K562 (cell line): Measurements from ENCODE around the gene RTL10. TPM values are rescaled to one million over a fixed set of nuclear protein-coding genes. Genes with fewer than 3 reads are reported as not detected.

Experiments used
- ETV1 ChIP-seq: fragments of 450-650 bp; conservative IDR thresholded peaks from 2 replicates; pipeline ENCODE4 v1.6.1; 2016; ENCODE audit warnings: missing genetic modification characterization, control low read depth, low read depth, missing compliant biosample characterization
- FOXK2 ChIP-seq, 2 experiments: fragments of 450-650 bp; IDR thresholded peaks in 1 of 2; conservative IDR thresholded peaks in 1 of 2; 2 replicates each; pipeline ENCODE4 v1.6.1; 2016; ENCODE audit warnings: low read depth in 2 of 2, mild to moderate bottlenecking in 1 of 2
- HDAC6 ChIP-seq: IDR thresholded peaks from 2 replicates; pipeline ENCODE4 v1.6.1; 2012; ENCODE audit warnings: low read depth, mild to moderate bottlenecking, control low read depth, inconsistent platforms, low read length, moderate library complexity
- KLF6 ChIP-seq: fragments of 250-450 bp; sonication (Bioruptor Pico); IDR thresholded peaks from 2 replicates; pipeline ENCODE4 v1.4.0; 2020; ENCODE audit warnings: mild to moderate bottlenecking, moderate library complexity, borderline replicate concordance
- MAZ ChIP-seq, 2 experiments: fragments of 450-650 bp in 1 of 2; sonication (generic) in 1 of 2; formaldehyde crosslinking; IDR thresholded peaks in 1 of 2; conservative IDR thresholded peaks in 1 of 2; 2 replicates each; pipeline versions ENCODE4 v1.4.0 to v1.5.0; 2020; ENCODE audit warnings: mild to moderate bottlenecking in 1 of 2, missing genetic modification reagents in 1 of 2
- NEUROD1 ChIP-seq: fragments of 150-350 bp; IDR thresholded peaks from 2 replicates; pipeline ENCODE4 v1.6.1; 2014; ENCODE audit warnings: borderline replicate concordance, low read length, low read depth; ENCODE audit not compliant: partially characterized antibody
- NFIC ChIP-seq: fragments of 450-650 bp; IDR thresholded peaks from 2 replicates; pipeline ENCODE4 v1.6.1; 2017; ENCODE audit warnings: mild to moderate bottlenecking, inconsistent platforms
- PCBP1 ChIP-seq: fragments of 200-400 bp; formaldehyde crosslinking; IDR thresholded peaks from 2 replicates; pipeline ENCODE4 v1.6.1; 2018; ENCODE audit warnings: mild to moderate bottlenecking, low read depth, low read length; ENCODE audit not compliant: poor library complexity, severe bottlenecking
- POLR3A ChIP-seq: IDR thresholded peaks from 2 replicates; pipeline ENCODE4 v1.6.1; 2011; ENCODE audit warnings: borderline replicate concordance, mild to moderate bottlenecking, moderate library complexity; ENCODE audit not compliant: insufficient read length, insufficient read depth; ENCODE audit errors: extremely low read depth
- SUPT5H ChIP-seq: fragments of 450-650 bp; IDR thresholded peaks from 2 replicates; pipeline ENCODE4 v1.6.1; 2016
- TAL1 ChIP-seq: fragments of 450-650 bp; IDR thresholded peaks from 2 replicates; pipeline ENCODE4 v1.6.1; 2016; ENCODE audit warnings: mild to moderate bottlenecking
- ZC3H11A ChIP-seq: IDR thresholded peaks from 2 replicates; pipeline ENCODE4 v1.6.1; 2012; ENCODE audit warnings: low read depth, low read length, improper control_type of control experiment
- ZNF224 ChIP-seq: sonication (generic); formaldehyde crosslinking; IDR thresholded peaks from 2 replicates; pipeline ENCODE4 v1.8.0; 2022; ENCODE audit warnings: mild to moderate bottlenecking, missing genetic modification reagents
- ZNF695 ChIP-seq: fragments of 450-650 bp; formaldehyde crosslinking; IDR thresholded peaks from 2 replicates; pipeline ENCODE4 v1.4.0; 2020; ENCODE audit warnings: mild to moderate bottlenecking, moderate library complexity
- polyA plus RNA-seq, 8 experiments: library from polyadenylated mRNA; depleted of rRNA in 4 of 8; stranded (reverse) in 5 of 8; unstranded in 3 of 8; fragments of >200 nt; fragmentation: Nextera tagmentation in 2 of 8; fragmentation: Illumina TruSeq in 1 of 8; extraction: Ambion mirVana in 2 of 8; extraction: Trizol in 1 of 8; gene quantifications; 2 replicates each; pipeline versions ENCODE4 v1.2.1 to v1.2.3, GENCODE V29; 2011 to 2014; ENCODE audit warnings: inconsistent platforms in 1 of 8, missing spikeins in 1 of 8
- total RNA-seq, 7 experiments: library from RNA; depleted of rRNA in 6 of 7; stranded (reverse); fragments of >200 nt in 6 of 7; fragmentation: Illumina TruSeq in 2 of 7; extraction: Trizol in 2 of 7; gene quantifications; 2 replicates each; pipeline versions ENCODE4 v1.2.1 to v1.2.3, GENCODE V29; 2011 to 2021; ENCODE audit warnings: low replicate concordance in 1 of 7
- TF ChIP-seq, protein P1 (sequence below), 2 experiments: fragments of 450-650 bp; IDR thresholded peaks; 2 replicates each; pipeline ENCODE4 v1.6.1; 2016
- TF ChIP-seq, protein P2 (sequence below), 2 experiments: fragments of 450-650 bp in 1 of 2; sonication (generic) in 1 of 2; formaldehyde crosslinking; conservative IDR thresholded peaks; 2 replicates each; pipeline versions ENCODE4 v1.4.0 to v1.8.1; 2020 to 2022; ENCODE audit warnings: mild to moderate bottlenecking in 1 of 2, missing genetic modification reagents in 1 of 2
- TF ChIP-seq, protein P3 (sequence below): fragments of 450-650 bp; IDR thresholded peaks from 2 replicates; pipeline ENCODE4 v1.6.1; 2016; ENCODE audit warnings: missing biosample characterization, missing genetic modification characterization

The RTL10 gene
- total and polyA plus RNA-seq, 9 of the 15 experiments (the other 6 are each of a cell fraction or from before 2014, with no cell fraction given), result 19.8 to 75.5 (median 32.5) TPM

DNA sequence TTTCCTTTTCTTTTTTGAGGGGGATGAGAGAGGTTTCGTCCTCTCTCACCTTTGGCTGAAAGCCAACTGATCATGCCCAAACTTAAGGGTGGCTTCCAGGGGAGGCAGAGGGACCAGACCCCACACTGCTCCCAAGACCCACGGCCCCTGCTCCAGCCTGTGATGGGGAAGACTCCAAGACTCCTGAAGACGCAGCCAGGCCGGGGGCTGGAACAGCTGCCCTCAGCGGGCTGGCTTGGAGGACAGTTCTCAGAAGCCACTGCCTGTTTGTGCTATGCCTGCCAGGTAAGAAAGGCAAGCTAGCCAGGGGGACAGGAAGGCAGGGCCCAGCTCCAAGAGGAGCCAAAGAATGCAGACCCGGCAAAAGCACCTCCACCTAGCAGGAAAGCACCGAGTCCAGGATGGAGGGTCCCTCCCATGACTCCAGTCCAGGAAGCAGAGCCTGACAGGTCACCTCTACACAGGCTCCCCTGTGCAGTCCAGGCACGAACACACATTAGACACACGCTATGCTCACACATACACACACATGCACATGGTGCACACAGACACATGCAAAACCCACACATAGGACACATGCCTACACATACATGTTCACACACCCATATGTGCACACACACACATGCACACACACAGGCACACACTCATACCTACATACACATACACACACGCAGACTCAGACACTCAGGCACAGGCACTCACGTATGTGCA, 31.3 kb downstream of the RTL10 start (continued):
- TF ChIP-seq, protein P1, sequence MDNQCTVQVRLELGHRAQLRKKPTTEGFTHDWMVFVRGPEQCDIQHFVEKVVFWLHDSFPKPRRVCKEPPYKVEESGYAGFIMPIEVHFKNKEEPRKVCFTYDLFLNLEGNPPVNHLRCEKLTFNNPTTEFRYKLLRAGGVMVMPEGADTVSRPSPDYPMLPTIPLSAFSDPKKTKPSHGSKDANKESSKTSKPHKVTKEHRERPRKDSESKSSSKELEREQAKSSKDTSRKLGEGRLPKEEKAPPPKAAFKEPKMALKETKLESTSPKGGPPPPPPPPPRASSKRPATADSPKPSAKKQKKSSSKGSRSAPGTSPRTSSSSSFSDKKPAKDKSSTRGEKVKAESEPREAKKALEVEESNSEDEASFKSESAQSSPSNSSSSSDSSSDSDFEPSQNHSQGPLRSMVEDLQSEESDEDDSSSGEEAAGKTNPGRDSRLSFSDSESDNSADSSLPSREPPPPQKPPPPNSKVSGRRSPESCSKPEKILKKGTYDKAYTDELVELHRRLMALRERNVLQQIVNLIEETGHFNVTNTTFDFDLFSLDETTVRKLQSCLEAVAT (IDR thresholded peaks at IDR 0.05), result peak; percentile 43 to 56; a peak in 1 of 4 replicates
- TF ChIP-seq ZC3H11A, result no peak
- no peak for TF ChIP-seq POLR3A
- no peak for TF ChIP-seq FOXK2 (conservative IDR thresholded peaks at IDR 0.05 in 1 of 2, IDR thresholded peaks at IDR 0.05 in 1 of 2; ENCODE audit: low read depth in 2 of 2)
- TF ChIP-seq ZNF224 (CRISPR knock-in tag), result no peak
- no peak for TF ChIP-seq SUPT5H
- TF ChIP-seq KLF6 (CRISPR knock-in tag), result no peak
- no peak for TF ChIP-seq PCBP1
- no peak for TF ChIP-seq ZNF695 (CRISPR knock-in tag)
- TF ChIP-seq, protein P2, sequence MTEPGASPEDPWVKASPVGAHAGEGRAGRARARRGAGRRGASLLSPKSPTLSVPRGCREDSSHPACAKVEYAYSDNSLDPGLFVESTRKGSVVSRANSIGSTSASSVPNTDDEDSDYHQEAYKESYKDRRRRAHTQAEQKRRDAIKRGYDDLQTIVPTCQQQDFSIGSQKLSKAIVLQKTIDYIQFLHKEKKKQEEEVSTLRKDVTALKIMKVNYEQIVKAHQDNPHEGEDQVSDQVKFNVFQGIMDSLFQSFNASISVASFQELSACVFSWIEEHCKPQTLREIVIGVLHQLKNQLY (CRISPR knock-in tag; conservative IDR thresholded peaks at IDR 0.05), result peak in 1 of 2 experiments; percentile 29; a peak in 1 of 4 replicates
- no peak for TF ChIP-seq NEUROD1
- no peak for TF ChIP-seq MAZ (CRISPR knock-in tag; conservative IDR thresholded peaks at IDR 0.05 in 1 of 2, IDR thresholded peaks at IDR 0.05 in 1 of 2)
- TF ChIP-seq, protein P3, sequence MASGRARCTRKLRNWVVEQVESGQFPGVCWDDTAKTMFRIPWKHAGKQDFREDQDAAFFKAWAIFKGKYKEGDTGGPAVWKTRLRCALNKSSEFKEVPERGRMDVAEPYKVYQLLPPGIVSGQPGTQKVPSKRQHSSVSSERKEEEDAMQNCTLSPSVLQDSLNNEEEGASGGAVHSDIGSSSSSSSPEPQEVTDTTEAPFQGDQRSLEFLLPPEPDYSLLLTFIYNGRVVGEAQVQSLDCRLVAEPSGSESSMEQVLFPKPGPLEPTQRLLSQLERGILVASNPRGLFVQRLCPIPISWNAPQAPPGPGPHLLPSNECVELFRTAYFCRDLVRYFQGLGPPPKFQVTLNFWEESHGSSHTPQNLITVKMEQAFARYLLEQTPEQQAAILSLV, result no peak
- no peak for TF ChIP-seq TAL1
- no peak for TF ChIP-seq HDAC6
- TF ChIP-seq NFIC, result peak; percentile 84
- TF ChIP-seq ETV1 (tag), result no peak
